ENCODE data around the gene RIPK1.

GRCh38 chr6:3152689-3153088 lies 84.4 kb downstream of the RIPK1 start:
- no peak for TF ChIP-seq GATA2 (IDR thresholded peaks at IDR 0.05; ENCODE audit: low read depth, low read length)
- TF ChIP-seq GATA3 (IDR thresholded peaks at IDR 0.05; ENCODE audit: low read depth, low read length), result no peak
